Posterior vena cava (tissue), 2 donors: ENCODE results near the gene PMEL. TPM values are rescaled to one million over a fixed set of nuclear protein-coding genes. Genes with fewer than 3 reads are reported as not detected.
"Not testable (repeated sequence)": the region's sequence is repeated elsewhere in the genome, so short reads cannot be mapped to it uniquely, and the experiment has no call there.

Experiments used
- DNase-seq: peaks from one replicate; pipeline ENCODE4 v3.0.0-alpha.2; 2020; ENCODE audit warnings: low spot score
- intact Hi-C, 2 donors: fragments of 100-400 bp; cut with DNase I; formaldehyde crosslinking; loops; one replicate each; pipeline versions ENCODE4 v1.14.1 to v1.14.2; 2022 to 2023
- total RNA-seq, 2 donors: library from RNA; stranded (reverse); fragmentation: NEBNext Ultra II Directional; extraction: Animal tissue kit (Norgen Biotek cat#: 25700); gene quantifications; one replicate each; pipeline ENCODE4 v1.2.1, GENCODE V29; 2021
- donor health status: DM: yes; HTN: yes; CAD: no.
- donor health status: DM: yes; HTN: yes; CAD: no.

The PMEL gene
- total RNA-seq, 2 donors from 2014 or later, result 5.0 to 26.1 TPM

- intact Hi-C loops, result loop anchor here in 1 of 2 donors (10.0 kb wide), 1 partner anchor 49 kb away; no protein-coding TSS in a partner anchor
- DNase-seq, result not testable (repeated sequence)
These were observed 20.1 kb upstream of the PMEL start for GRCh38 chr12:55985976-55986375.

- intact Hi-C loops, result loop anchor here in 1 of 2 donors (10.0 kb wide), 1 partner anchor 49 kb away; no protein-coding TSS in a partner anchor
- DNase-seq, result no peak
These were observed 19.5 kb upstream of the PMEL start for GRCh38 chr12:55985341-55985740.

- intact Hi-C loops, result loop anchor here in 1 of 2 donors (10.0 kb wide), 1 partner anchor 50 kb away; no protein-coding TSS in a partner anchor
These were observed 19.0 kb upstream of the PMEL start for GRCh38 chr12:55984861-55985260.

DNA sequence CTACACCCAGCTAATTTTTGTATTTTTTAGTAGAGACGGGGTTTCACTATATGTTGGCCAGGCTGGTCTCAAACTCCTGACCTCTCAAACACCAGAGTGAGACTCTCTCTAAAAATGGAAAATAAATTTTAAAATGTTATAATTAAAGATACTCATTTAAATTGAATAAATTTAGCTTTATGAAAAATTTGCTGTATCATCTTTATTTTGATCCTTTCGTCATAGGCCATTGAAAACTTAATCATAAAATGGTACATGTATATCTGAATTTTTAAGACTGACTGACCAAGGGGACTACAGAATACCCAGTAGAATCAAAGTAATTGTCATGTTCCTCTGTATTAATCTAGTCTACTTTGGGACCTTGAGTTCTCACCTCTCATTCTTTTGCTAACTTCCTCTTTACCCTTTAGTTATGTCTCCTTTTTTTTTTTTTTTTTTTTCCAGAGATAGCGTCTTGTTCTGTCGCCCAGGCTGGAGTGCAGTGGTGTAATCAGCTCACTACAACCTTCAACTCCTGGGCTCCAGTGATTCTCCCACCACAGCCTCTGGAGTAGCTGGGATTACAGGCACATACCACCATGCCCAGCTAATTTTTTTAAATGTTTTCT is 17.5 kb upstream of the PMEL start:
- intact Hi-C loops, result loop anchor here in 1 of 2 donors (10.0 kb wide), 1 partner anchor 51 kb away; no protein-coding TSS in a partner anchor

More at GRCh38 chr12:55984861-55985260, 19.0 kb upstream of the PMEL start:
- no peak for DNase-seq

DNA sequence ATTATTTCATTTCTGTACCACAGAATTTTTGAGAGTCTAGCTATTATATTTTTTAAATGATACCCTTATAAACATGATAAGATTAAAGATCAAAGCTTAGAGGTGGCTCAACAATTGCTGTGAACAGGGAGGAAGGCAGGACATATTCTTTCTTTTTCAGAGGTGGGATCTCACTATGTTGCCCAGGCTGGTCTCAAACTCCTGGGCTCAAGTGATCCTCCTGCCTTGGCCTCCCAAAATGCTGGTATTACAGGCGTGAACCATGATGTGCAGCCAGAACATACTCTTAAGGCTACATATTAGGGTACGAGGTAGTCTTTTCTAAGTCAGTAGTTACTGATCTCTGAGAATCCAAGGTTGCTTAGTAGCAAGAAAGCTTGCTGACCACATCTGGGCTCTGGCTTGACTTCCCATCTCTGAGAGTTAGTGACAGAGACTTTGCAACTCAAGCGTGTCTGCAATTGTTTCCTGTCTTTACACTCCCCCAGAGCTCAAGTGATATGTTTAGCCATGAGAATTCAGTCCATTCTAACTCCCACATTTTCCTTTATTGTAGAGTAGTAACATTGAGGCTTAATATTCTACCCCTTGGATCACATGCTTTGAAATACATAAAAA is 16.6 kb upstream of the PMEL start:
- no peak for DNase-seq
- intact Hi-C loops, result loop anchor here in 1 of 2 donors (10.0 kb wide), 1 partner anchor 52 kb away; no protein-coding TSS in a partner anchor

More for the DNA sequence above, 17.5 kb upstream of the PMEL start:
- no peak for DNase-seq

- DNase-seq, result not testable (repeated sequence)
- intact Hi-C loops, result loop anchor here in 1 of 2 donors (10.0 kb wide), 1 partner anchor 53 kb away; no protein-coding TSS in a partner anchor
These were observed 16.0 kb upstream of the PMEL start for GRCh38 chr12:55981882-55982281.

- intact Hi-C loops, result no loop called here
- no peak for DNase-seq
These were observed 13.2 kb upstream of the PMEL start for GRCh38 chr12:55979069-55979468.

- no peak for DNase-seq
- intact Hi-C loops, result no loop called here
These were observed 12.6 kb upstream of the PMEL start for GRCh38 chr12:55978393-55978792.

GRCh38 chr12:55974308-55974730 is 8.5 kb upstream of the PMEL start:
- no peak for DNase-seq
- intact Hi-C loops, result no loop called here

GRCh38 chr12:55973599-55974307 is 7.9 kb upstream of the PMEL start, which contains the start of gene RAB5B:
TSS of gene RAB5B (plus strand) at chr12:55974078. CDS start at chr12:55986961, 12,883 bp downstream.
- peak; percentile 100 for DNase-seq
- intact Hi-C loops, result no loop called here

- intact Hi-C loops, result no loop called here
These were observed 7.2 kb upstream of the PMEL start for GRCh38 chr12:55972911-55973598.

DNA sequence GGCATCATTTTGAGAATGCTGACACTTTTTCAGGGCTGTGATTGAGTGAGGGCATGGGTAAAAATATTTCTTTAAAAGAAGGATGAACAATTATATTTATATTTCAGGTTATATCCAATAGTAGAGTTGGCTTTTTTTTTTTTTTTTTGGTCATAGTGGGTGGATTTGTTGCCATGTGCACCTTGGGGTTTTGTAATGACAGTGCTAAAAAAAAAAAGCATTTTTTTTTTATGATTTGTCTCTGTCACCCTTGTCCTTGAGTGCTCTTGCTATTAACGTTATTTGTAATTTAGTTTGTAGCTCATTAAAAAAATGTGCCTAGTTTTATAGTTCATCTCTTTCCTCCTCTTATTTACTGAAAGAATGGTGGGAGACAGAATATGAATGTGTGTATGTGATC is 6.6 kb upstream of the PMEL start:
- no peak for DNase-seq
- intact Hi-C loops, result no loop called here

More at GRCh38 chr12:55972911-55973598, 7.2 kb upstream of the PMEL start:
- DNase-seq, result no peak

GRCh38 chr12:55972042-55972441 is 6.2 kb upstream of the PMEL start:
- no peak for DNase-seq
- intact Hi-C loops, result no loop called here

DNA sequence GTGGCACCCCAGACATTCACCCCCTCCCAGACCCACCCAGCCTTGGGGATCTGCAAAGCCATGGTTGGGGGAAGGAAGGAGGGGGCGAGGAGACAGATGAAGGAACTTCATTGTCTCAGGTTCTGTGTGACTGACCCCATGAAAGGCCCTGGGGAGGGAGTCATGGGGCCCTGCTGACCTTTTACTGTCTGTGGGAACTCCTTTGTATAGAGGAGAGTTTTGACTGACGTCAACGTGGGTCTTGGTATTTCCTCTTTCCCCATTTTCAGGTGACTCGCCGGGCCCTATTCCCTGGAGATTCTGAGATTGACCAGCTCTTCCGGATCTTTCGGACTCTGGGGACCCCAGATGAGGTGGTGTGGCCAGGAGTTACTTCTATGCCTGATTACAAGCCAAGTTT is 4.9 kb upstream of the PMEL start:
- intact Hi-C loops, result no loop called here
- no peak for DNase-seq

DNA sequence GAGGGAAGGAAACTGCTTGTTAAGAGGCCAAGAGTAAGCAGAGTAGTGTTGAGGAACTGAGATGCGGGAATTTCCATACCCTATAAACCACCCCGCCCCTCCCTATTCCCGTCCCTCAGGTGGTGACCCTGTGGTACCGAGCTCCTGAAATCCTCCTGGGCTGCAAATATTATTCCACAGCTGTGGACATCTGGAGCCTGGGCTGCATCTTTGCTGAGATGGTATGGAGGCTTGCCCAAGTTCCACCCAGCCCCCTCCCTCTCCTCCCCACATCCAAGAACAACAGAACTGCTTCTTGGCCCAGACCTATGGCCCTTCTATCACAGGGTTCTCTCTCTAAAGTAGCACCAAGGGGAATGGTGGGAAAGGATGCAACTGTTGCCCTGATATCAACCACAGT is 3.5 kb upstream of the PMEL start:
- DNase-seq, result no peak
- intact Hi-C loops, result no loop called here

DNA sequence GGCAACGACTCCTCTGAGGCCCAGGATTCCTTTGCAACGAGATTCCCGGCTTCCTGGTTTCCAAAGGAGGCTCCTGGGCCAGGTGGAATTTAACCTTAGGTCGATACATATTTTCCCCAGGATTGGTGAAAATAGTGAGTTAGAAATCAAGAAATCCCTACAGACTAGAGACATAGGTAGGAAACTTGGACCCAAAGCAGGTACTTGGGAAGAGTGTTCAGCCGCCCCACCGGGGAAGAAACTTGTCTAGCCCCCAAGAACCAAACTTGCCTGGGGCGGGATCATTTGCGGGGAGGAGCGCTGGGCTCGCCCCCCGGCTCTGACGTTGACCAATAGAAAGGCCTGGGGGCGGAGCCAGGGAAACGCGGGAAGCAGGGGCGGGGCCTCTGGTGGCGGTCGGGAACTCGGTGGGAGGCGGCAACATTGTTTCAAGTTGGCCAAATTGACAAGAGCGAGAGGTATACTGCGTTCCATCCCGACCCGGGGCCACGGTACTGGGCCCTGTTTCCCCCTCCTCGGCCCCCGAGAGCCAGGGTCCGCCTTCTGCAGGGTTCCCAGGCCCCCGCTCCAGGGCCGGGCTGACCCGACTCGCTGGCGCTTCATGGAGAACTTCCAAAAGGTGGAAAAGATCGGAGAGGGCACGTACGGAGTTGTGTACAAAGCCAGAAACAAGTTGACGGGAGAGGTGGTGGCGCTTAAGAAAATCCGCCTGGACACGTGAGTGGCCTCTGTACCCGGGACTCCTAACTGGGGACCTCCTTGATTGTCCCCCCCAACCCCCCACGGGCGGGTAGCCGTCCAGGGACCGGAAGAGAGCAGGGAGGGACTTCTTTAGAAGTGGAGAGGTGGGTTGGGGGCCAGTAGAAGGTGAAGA is 803 bp upstream of the PMEL start, which contains the start of gene CDK2:
CDK2 (plus strand) TSS at position 423 of the 874 bp plus-strand sequence; CDS start at position 602, 179 bp downstream.
- intact Hi-C loops, result loop anchor here in 1 of 2 donors (2.0 kb wide), 1 partner anchor 26 kb away; no protein-coding TSS in a partner anchor
- peak; percentile 97 for DNase-seq

- DNase-seq, result no peak
- intact Hi-C loops, result no loop called here
These were observed 602 bp downstream of the PMEL start for GRCh38 chr12:55965240-55965639.

DNA sequence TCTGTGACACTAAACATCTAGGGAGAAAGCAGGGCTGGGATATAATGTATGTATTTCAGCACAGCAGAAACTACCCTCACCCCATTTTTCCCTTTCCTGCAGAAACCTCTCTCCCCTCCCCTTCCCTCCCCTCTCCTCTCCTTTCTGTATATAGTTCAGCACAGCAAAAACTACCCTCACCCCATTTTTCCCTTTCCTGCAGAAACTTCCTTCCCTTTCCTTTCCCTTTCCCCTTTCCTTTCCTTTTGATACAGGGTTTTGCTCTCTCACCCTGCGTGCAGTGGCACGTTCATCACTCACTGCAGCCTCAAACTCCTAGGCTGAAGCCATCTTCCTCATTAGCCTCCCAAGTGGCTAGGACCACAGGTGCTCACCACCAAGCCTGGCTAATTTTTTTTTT is 2.1 kb downstream of the PMEL start:
- intact Hi-C loops, result no loop called here
- no peak for DNase-seq
